GM19351 (cell line): ENCODE data around the gene NR4A1.

ENCODE experiments used
- ATAC-seq: cut with Tn5 transposase; IDR thresholded peaks from one replicate; pipeline ENCODE4 v1.9.1; 2021; ENCODE audit warnings: mild to moderate bottlenecking, moderate library complexity; ENCODE audit not compliant: unreplicated experiment

NR4A1 gene

GRCh38 chr12:52074971-52075724 is 23.9 kb downstream of the NR4A1 start:
- no peak for ATAC-seq

- ATAC-seq = no peak
These were observed 25.6 kb downstream of the NR4A1 start for GRCh38 chr12:52076811-52077210.

- no peak for ATAC-seq
These were observed 27.0 kb downstream of the NR4A1 start for GRCh38 chr12:52078276-52078675.

- ATAC-seq = no peak
These were observed 28.5 kb downstream of the NR4A1 start, which contains the start of gene SMIM41 for GRCh38 chr12:52079576-52080402. Gene SMIM41 (plus strand): TSS chr12:52079704. CDS start chr12:52079780, 76 bp downstream.

- ATAC-seq = no peak
These were observed 29.4 kb downstream of the NR4A1 start for GRCh38 chr12:52080403-52081251.

GRCh38 chr12:52081263-52081733 is 30.1 kb downstream of the NR4A1 start:
- ATAC-seq = no peak

- no peak for ATAC-seq
These were observed 30.9 kb downstream of the NR4A1 start for GRCh38 chr12:52082026-52082668.

- ATAC-seq = no peak
These were observed 31.4 kb downstream of the NR4A1 start for GRCh38 chr12:52082669-52082987.

- ATAC-seq = no peak
These were observed 31.9 kb downstream of the NR4A1 start for GRCh38 chr12:52082988-52083637.

- ATAC-seq = no peak
These were observed 32.4 kb downstream of the NR4A1 start for GRCh38 chr12:52083638-52083996.

GRCh38 chr12:52084491-52085231 is 33.4 kb downstream of the NR4A1 start:
- no peak for ATAC-seq

- ATAC-seq = no peak
These were observed 34.5 kb downstream of the NR4A1 start for GRCh38 chr12:52085682-52086180.

GRCh38 chr12:52086366-52086765 is 35.1 kb downstream of the NR4A1 start:
- no peak for ATAC-seq

- no peak for ATAC-seq
These were observed 35.9 kb downstream of the NR4A1 start for GRCh38 chr12:52086944-52087835.

GRCh38 chr12:52087961-52088820 is 36.9 kb downstream of the NR4A1 start:
- ATAC-seq = no peak

- no peak for ATAC-seq
These were observed 38.2 kb downstream of the NR4A1 start for GRCh38 chr12:52089491-52089890.

- no peak for ATAC-seq
These were observed 39.0 kb downstream of the NR4A1 start for GRCh38 chr12:52090291-52090690.
